ENCODE measurements around the gene ODC1.
A peak's percentile ranks its signal among the peaks of the same experiment; 100 is the strongest.
"Not testable (repeated sequence)": the region's sequence is repeated elsewhere in the genome, so short reads cannot be mapped to it uniquely, and the experiment has no call there.

ODC1 gene

GRCh38 chr2:10452312-10452711 lies 4.2 kb upstream of the ODC1 start:
- no peak for FAIRE-seq

- no peak for FAIRE-seq
These were observed 3.7 kb upstream of the ODC1 start for GRCh38 chr2:10451819-10452218.

- no peak for FAIRE-seq
These were observed 1.9 kb upstream of the ODC1 start for GRCh38 chr2:10449838-10450691.

GRCh38 chr2:10449486-10449831 lies 1.3 kb upstream of the ODC1 start:
- FAIRE-seq = no peak

GRCh38 chr2:10448576-10449485 lies 704 bp upstream of the ODC1 start:
- no peak for FAIRE-seq

GRCh38 chr2:10447300-10447894 lies 730 bp downstream of the ODC1 start:
- no peak for FAIRE-seq

- FAIRE-seq = no peak
These were observed 1.5 kb downstream of the ODC1 start for GRCh38 chr2:10446631-10447030.

- FAIRE-seq = no peak
These were observed 3.7 kb downstream of the ODC1 start for GRCh38 chr2:10444463-10444862.

GRCh38 chr2:10442469-10443126 lies 5.5 kb downstream of the ODC1 start:
- not testable (repeated sequence) for FAIRE-seq

GRCh38 chr2:10441948-10442347 lies 6.2 kb downstream of the ODC1 start:
- FAIRE-seq = no peak

- FAIRE-seq = no peak
These were observed 7.4 kb downstream of the ODC1 start for GRCh38 chr2:10440736-10441135.

- no peak for FAIRE-seq
These were observed 8.2 kb downstream of the ODC1 start for GRCh38 chr2:10439971-10440370.

- FAIRE-seq = no peak
These were observed 8.8 kb downstream of the ODC1 start for GRCh38 chr2:10439185-10439879.

- FAIRE-seq = no peak
These were observed 9.4 kb downstream of the ODC1 start for GRCh38 chr2:10438688-10439087.

- FAIRE-seq = no peak
These were observed 10.3 kb downstream of the ODC1 start for GRCh38 chr2:10437806-10438205.

GRCh38 chr2:10436583-10437110 lies 11.5 kb downstream of the ODC1 start:
- FAIRE-seq = no peak

GRCh38 chr2:10435820-10436204 lies 12.3 kb downstream of the ODC1 start:
- no peak for FAIRE-seq

GRCh38 chr2:10434886-10435819 lies 13.0 kb downstream of the ODC1 start:
- peak; percentile 34 for FAIRE-seq

- FAIRE-seq = no peak
These were observed 13.9 kb downstream of the ODC1 start for GRCh38 chr2:10433947-10434885.
